Loucy (cell line): Measurements from ENCODE around the gene APC2.

Source experiments
- EZH2phosphoT487 ChIP-seq: fragments of 200-600 bp; IDR thresholded peaks from 2 replicates; pipeline ENCODE4 v1.6.1; 2018; ENCODE audit warnings: antibody characterized with exemption, mild to moderate bottlenecking, moderate library complexity, borderline replicate concordance
- TF ChIP-seq, protein P1 (sequence below): fragments of 200-600 bp; sonication (generic); conservative IDR thresholded peaks from 2 replicates; pipeline ENCODE4 v1.5.1; 2014; ENCODE audit warnings: mild to moderate bottlenecking, antibody characterized with exemption, low read length

DNA sequence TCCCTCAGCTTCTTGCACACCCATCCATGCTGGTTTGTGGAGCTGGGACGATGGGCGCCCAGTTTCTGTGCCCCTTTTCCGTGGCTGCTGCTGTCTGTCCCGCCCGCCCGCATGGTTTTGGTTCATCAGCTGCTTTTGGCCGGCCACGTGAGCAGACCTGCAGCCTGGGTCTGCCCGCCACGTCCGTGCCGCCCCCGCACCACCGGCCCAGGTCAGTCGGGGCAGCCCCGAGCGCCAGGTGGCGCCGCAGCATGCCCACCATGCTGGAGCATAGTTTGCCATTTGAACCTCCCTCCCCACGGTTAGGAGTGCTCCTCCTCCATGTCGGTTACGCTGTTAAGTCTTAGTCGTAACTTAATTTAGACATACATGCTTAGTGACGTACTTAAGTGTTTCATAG, 27.0 kb upstream of the APC2 start:
- TF ChIP-seq, protein P1, sequence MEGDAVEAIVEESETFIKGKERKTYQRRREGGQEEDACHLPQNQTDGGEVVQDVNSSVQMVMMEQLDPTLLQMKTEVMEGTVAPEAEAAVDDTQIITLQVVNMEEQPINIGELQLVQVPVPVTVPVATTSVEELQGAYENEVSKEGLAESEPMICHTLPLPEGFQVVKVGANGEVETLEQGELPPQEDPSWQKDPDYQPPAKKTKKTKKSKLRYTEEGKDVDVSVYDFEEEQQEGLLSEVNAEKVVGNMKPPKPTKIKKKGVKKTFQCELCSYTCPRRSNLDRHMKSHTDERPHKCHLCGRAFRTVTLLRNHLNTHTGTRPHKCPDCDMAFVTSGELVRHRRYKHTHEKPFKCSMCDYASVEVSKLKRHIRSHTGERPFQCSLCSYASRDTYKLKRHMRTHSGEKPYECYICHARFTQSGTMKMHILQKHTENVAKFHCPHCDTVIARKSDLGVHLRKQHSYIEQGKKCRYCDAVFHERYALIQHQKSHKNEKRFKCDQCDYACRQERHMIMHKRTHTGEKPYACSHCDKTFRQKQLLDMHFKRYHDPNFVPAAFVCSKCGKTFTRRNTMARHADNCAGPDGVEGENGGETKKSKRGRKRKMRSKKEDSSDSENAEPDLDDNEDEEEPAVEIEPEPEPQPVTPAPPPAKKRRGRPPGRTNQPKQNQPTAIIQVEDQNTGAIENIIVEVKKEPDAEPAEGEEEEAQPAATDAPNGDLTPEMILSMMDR, result no peak
- no peak for TF ChIP-seq EZH2phosphoT487
